HG03060 (cell line): ENCODE data around the gene PLIN3.
A peak's percentile ranks its signal among the peaks of the same experiment; 100 is the strongest.
"Not testable (repeated sequence)": the region's sequence is repeated elsewhere in the genome, so short reads cannot be mapped to it uniquely, and the experiment has no call there.

Experiments
- ATAC-seq: cut with Tn5 transposase; IDR thresholded peaks from one replicate; pipeline ENCODE4 v1.9.1; 2021; ENCODE audit warnings: low read depth, moderate number of reproducible peaks; ENCODE audit not compliant: unreplicated experiment

Gene PLIN3, protein sequence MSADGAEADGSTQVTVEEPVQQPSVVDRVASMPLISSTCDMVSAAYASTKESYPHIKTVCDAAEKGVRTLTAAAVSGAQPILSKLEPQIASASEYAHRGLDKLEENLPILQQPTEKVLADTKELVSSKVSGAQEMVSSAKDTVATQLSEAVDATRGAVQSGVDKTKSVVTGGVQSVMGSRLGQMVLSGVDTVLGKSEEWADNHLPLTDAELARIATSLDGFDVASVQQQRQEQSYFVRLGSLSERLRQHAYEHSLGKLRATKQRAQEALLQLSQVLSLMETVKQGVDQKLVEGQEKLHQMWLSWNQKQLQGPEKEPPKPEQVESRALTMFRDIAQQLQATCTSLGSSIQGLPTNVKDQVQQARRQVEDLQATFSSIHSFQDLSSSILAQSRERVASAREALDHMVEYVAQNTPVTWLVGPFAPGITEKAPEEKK

DNA sequence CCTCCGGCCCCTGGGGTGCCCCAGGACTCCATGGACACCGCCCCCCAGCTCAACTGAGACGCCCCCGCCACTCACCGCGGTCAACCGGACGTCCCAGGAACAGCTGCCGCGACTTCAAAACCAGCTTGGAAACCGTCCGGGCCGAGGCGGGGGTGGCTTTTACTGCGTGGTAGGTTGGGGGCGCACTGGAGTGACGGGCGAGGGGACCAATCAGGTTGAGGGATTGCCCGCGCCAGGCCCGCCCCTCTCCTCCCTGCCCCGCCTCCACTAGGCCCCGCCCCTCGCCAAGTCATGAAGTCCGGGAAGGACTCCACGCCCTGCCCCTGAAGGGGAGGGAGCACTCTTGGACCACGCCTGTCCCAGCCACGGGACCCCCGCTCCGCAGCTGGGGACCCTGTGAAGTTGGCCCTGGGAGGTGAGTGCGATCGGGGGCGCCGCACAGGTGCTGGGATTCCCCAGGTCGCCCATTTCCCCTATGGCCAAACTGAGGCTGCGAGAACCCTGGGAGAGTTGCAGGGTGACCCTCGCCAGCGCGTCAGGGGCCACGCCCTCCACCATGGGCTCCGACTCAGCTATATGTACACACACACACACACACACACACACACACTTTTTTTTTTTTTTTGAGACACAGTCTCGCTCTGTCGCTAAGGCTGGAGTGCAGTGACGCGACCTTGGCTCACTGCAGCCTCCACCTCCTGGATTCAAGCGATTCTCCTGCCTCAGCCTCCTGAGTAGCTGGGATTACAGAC, at the start of gene PLIN3:
TSS of gene PLIN3 (minus strand) at position 134 of the 752 bp plus-strand sequence. CDS start 6,273 bp downstream, outside the sequence.
- peak; percentile 36 for ATAC-seq

DNA sequence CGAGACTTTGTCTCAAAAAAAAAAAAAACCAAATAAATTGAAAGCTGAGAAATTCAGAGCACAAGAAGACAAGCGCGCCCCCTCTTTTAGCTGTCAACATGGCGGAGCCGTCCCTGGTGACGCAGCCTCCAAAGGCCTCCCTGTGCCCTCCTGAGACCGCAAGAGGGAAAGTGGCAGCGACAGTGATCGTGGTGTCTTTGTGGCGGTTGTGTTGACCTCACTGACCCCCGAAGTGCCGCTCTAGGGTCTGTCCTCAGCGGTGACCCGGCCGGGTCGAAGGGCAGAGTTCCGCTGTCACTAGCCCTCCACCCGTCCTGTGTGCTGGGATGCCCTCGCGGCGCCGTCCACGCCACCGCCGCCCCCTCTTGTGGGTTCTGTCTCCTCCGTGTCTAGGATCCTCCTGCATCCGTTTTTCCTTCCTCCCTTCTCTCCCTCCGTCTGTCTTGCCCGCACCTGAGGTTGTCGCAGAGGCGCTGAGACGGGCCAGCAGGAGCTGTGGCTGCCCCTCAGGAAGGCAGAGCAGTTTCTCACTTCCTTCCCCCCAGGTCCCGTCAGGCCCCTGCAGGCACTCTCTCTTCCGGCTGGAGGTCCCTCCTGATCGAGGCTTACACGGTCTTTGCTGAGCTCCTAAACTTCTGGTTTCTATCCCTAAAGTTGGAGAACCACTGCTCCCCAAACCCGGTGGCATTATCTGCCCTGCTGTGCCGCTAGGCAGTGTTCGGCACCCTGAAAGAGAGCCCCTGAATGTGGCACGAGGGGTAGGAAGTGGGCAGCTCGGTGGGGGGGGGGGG, 49.0 kb upstream of the PLIN3 start:
- no peak for ATAC-seq

DNA sequence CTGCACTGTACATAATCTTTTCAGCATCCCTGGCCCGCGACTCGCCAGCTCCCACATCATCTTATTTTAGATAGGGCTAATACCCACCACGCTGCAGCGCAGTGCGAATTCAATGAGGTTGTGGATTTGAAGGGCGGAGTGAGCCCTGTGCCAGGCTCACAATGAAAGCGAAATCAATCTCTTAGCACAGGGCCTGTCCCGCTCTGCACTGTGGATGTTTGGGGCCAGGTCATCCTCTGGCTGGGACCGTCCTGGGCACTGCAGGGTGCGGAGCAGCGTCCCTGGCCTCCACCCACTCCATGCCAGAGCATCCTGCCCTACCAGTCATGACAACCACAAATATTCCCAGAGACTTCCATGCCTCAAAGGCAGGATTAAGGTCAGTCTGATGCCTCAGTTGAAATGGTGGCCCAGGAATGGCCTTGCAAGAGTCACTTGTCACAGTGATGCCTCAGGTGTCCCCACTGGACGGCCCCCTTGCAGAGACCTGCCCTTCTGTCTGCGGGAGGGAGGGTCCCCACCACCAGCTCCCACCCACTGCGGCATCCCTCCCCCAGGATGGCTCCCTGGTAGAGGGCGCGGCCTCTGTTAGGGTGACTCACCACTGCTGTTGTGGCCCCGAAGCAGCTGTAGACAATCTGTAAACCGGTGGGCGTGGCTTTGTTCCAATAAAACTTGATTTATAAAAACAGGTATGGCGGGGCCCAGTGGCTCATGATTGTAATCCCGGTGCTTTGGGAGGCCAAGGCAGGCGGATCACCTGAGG, 47.5 kb upstream of the PLIN3 start:
- no peak for ATAC-seq

DNA sequence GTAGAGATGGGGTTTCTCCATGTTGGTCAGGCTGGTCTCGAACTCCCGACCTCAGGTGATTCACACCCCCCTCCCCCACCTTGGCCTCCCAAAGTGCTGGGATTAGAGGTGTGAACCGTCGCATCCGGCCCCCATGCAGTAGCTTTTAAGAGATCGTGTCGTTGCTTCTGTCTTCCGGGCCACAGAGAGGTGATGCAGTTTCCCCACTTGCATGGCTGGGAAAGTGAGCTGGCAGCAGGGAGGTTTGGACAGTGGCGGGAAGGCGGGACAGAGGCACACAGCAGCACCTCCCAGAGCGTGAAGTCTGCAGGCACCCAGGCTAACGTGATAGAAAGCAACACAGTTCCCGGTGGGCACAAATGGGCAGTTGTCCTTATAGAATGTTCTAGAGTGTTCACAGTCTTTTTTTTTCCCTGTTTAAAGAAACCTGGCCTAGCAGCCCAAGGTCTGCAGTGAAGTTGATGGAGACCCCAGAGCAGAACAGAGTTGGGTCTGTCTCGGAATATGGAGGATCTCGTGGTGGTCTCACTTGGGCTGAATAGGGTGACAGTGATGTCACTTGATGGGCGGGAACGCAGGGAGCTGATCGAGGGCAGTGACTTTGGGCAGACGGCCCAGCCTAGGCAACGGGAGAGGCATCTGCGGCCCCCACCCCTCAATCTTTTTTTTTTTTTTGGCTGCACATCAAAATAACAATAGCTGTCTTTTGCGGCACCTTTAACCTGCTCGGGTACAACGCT, 46.7 kb upstream of the PLIN3 start:
- ATAC-seq, result no peak

DNA sequence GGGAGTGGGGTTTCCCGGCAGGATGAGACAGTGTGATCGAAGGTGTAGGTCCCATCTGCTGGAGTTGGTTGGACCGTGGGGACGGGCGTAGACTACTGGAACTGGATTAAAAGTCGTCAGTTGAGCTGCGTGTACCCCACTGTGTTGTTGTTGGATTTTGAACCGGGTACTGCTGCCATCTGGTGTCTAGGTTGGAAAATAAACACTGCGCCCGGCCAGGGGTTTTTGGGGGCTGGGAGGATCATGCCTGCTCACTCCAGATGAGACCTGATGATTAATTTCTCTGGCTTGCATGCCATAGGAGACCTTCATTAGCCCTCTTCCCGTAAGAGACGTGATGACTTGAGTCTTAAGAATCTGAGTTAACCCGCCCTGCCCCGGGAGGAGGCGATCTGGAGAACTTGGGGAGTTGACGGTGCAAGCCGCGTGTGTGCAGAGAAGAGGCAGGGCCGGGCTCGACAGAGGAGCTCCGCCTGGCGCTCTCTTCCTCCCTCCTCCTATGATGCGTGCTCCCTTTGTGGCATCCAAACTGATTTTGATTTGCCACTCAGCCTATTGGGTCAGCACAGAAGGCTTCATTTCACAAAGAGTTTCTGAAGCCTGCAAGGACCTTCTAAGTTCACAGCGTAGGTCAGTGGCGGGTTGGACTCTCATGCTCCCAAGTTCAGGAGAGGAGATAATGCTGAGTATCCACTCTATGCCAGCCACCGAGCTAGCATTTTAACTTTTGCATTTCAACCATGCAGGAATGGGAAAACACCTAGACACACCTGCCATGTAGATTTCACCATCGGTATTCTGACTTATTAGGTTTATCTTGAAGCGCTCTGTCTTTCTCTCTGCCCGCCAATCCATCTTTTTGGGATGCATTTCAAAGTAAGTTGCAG, 44.6 kb upstream of the PLIN3 start:
- ATAC-seq, result no peak

DNA sequence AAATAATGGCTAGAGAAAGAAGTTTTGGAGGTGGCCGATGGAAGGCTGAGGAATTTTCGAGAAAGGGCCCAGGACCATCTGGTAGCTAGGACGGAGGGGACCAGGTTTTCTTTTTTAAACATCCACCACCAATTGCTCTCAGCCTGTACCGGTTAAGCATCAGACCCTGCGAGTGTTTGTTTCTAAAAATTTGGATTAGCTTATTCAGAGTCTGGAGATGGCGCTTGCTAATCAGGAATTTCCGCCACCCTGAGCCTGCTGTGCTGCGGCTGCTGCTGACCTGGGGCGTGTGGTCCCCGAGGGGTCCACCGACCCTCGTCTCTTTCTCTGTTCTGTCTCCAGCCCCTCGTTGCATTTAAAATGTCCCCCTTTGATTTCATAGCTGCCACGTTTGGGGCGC, 43.8 kb upstream of the PLIN3 start:
- no peak for ATAC-seq

DNA sequence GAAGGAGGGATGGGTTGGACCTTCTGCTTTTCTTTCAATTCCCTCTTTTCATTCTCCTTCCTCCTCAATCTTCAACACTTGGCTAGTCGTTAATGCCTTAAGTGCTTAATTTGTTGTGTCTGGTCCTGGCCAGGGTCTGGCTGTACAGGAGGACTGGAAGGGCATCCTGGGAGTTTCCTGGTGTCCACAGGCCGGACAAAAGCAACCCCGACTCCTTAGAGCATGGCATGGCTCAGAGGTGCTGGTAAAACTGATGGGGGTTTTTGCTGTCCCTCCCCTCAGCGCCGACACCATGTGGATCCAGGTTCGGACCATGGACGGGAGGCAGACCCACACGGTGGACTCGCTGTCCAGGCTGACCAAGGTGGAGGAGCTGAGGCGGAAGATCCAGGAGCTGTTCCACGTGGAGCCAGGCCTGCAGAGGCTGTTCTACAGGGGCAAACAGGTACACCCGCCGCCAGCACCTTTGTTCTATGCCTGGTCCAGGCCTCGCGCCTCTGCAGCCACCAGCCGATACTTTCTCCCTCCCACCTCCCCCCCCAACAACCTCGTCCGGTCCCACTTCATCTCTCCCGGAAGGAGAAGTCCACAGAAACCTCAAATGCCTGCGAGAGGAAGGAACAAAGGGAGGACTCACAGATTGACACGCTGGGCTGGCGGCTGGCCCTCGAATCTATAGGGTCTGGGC, 43.3 kb upstream of the PLIN3 start:
- no peak for ATAC-seq

DNA sequence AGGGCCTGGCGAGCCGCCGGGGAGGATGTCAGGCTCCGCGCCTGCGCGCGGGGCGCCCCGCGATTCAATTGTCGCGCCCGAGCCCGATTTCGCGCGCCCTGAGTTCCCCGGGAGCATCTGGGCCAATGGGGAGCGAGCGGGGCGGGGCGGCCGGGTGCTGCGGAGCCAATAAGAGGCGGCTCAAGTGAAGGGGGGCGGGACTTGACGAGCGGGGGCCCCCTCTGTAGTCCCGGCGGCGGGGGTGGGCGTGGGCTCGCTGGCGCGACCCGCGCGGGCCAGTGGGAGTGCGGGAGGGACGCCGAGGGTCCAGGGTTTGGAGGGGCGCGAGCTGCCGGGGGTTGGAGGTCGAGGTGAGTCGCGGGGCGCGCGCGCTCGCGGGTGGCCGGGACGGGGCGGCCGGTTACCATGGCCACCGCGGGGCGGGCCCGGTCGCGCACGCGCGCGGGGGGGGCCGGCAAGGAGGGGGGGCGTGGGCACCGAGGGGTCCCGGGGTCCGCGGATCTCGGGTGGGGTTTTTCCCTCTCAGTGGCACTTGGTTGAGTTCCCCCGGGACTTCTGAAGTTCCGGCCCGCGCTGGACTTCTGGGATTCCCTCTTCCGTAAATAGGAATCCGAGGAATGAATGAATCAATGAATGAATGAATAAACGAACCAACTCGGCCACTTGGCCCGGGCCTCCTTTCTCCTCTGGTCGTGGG, 42.6 kb upstream of the PLIN3 start:
- ATAC-seq, result no peak

DNA sequence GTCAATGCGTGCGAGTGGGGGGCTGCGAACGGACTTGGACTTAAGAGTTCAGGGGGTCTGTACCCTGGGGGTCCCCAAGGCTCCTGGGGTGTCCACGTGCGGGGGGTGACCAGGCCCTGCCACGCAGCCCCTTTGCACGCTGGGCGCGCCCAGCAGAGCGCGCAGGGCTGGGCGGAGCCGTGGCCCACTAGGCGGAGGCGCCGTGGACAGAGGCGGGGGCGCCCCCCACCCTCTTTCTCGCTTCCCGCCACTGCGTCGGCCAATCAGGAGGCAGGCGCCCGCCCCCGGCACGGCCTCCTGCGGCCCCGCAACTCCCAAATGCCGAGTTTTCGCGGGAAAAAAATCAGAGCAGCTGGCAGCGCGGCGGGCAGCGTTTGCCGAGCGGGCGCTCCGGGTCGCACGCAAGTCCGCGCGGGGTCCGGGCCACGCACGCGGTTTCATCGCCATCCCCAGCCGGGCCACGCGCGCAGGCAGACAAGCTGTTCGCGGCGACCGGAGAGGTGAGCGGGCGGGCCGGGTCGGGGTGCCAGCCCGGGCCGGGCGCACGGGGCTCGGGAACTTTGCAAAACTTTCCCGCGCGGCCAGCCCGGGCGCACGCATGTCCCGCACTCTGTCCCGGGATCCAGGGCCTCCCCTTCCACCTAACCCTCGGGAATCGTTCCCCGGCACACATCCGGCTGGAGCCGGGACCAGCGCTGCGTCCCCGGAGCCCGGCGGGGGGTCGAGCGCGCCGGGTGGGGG, 41.9 kb upstream of the PLIN3 start, which contains the start of gene UHRF1:
TSS of gene UHRF1 (plus strand) at position 346 of the 741 bp plus-strand sequence. CDS start 1,385 bp downstream, outside the sequence.
- ATAC-seq, result no peak

DNA sequence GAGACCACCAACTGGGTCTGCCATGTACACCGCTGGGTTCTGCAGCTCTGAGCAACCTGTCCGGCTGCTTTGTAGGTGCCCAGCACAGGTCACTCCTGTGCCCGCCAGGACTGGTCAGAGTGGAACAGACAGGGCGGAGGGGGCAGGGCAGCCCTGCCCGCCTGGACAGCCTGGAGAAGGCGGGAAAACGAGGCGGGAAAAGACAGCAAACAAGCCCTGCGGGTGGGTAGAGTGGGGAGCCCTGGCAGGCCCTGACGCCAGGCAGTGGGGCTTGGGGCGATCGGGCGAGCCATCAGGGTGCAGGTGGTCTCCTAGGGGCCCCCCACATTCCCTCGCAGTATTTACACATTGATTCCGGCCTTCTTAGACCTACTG, 41.3 kb upstream of the PLIN3 start:
- no peak for ATAC-seq

DNA sequence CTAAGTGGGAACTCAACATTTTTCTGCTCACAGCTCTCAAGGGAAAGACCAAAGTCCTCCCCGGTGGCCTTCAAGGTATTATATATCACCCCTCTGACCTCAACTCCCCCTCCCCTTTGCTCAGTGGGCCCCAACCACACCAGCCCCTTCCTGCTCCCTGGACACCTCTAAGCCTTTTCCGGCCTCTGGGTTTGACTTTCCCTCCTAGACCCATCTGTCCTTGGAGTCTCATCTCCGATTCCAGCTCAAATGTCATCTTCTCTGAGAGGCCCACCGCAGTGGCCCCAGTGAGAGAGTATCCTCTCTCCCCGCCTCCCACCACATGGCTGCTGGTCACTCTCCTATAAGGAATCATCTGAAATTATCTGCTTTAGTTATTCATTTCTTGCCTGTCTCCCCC, 40.9 kb upstream of the PLIN3 start:
- no peak for ATAC-seq

DNA sequence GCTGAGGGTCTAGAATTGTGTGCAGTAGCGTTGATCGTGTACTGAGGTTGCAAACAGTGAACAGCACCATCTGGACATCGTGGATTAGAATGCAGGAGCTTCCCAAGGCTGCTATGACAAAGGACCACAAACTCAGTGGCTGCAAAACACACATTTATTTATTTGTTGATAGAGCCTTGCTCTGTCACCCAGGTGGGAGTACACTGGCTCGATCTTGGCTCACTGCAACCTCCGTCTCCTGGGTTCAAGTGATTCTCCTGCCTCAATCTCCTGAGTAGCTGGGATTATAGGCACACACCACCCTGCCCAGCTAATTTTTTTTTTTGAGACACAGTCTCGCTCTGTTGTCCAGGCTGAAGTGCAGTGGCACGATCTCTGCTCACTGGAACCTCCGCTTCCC, 39.5 kb upstream of the PLIN3 start:
- no peak for ATAC-seq

DNA sequence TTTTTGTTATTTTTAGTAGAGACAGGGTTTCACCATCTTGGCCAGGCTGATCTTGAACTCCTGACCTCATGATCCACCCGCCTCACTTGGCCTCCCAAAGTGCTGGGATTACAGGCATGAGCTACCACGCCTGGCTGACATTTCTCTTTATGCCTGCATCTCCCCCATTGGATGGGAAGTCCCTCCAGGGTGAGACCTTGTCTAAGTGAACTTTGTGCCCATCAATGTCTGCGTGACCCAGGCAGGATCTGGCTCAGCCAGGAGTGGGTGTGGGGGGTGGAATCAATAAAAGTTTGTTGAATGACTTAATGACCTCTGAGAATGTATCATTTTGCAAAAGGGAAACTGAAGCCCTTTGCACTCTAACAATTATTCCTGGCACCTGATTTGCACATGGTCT, 37.0 kb upstream of the PLIN3 start:
- no peak for ATAC-seq

DNA sequence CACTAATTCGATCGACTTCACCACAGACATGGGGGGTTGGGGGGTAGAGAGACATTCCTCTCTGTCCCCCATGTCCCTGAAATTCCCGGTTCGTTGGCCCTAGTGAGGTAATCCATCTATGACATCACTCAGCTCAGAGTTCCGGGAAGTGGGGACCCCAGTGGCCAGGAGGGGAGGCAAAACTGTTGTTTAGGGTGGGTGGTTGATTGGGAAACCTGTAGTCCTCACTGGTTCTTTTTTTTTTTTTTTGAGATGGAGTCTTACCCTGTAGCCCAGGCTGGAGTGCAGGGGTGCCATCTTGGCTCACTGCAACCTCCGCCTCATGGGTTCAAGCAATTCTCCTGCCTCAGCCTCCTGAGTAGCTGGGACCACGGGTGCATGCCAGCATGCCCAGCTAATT, 35.3 kb upstream of the PLIN3 start, which contains the start of gene ARRDC5:
TSS of gene ARRDC5 (minus strand) at position 101 of the 400 bp plus-strand sequence. CDS start at position 30, 71 bp downstream.
- no peak for ATAC-seq

DNA sequence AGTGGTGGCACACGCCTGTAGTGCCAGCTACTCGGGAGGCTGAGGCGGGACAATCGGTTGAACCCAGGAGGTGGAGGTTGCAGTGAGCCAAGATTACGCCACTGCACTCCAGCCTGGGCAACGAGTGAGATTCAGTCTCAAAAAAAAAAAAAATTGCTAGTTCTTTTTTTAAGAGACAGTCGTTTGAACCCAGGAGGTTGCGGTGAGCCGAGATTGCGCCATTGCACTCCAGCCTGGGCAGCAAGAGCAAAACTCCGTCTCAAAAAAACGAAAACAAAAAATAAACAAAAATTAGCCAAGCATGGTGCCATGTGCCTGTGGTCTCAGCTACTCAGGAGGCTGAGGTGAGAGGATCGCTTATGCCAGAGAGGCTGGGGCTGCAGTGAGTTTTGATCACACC, 33.4 kb upstream of the PLIN3 start:
- not testable (repeated sequence) for ATAC-seq

DNA sequence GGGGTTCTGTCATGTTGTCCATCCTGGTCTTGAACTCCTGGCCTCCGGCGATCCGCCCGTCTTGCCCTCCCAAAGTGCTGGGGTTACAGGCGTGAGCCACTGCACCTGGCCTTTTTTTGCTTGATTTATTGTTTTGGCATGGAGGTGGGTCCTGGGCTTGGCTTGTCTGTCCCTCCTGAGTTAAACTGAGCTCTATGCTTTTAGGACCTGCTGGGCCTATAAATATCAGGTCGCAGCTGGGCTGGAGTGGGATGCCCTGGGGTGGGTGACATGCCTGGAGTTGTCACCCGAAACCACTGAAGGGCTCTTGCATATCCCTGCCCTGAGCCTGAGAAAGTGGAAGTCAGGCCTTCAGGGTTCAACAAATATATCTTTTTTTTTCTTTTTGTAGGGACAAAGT, 29.7 kb upstream of the PLIN3 start:
- no peak for ATAC-seq

DNA sequence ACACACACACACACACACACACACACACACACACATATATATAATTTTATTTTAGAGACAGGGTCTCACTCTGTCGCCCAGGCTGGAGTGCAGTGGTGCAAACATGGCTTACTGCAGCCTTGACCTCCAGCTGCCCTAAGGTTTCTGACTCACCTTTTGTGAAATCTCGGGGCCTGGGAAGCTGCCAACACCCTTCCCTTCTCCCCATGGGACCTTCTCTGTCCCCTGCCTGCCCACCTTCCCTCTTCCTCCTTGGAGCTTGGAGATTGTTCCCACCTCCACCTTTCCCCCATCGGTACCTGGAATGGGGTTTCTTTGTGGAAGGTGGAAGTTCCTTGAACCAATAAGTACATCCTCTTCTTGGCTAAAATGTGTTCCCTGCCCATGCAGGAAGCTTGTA, 28.9 kb upstream of the PLIN3 start:
- ATAC-seq, result no peak
